ENCODE measurements around the gene ADIPOQ.
"Not testable (repeated sequence)": the region's sequence is repeated elsewhere in the genome, so short reads cannot be mapped to it uniquely, and the experiment has no call there.

The ADIPOQ gene

DNA sequence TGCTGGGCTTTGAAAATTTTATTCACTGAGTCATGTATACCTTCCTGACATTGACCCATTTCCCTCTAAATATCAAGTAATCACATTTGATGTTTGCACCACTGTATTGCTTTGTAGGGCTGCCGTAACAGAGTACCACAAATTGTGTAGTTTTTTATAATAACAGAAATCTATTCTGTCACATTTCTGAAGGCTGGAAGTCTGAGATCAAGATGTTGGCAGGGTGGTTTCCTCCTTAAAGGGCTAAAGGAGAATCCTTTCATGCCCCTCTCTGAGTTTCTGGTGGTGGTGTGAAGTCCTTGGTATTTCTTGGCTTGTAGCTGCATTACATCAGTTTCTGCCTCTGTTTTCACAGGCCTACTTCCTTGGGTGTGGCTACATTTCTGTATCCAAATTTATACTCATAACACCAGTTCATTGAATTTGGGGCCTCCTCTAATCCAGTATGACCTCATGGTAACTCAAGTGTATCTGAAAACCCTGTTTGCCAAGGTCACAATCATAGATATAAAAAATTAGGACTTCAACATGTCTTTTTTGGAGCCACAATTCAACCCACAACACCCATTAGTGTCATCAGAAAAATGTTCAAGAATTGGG is 58.7 kb downstream of the ADIPOQ start:
- no peaks in the 10 kb centered on the region for H3K27me3 ChIP-seq (ENCODE audit: control insufficient read depth, insufficient read depth, low read length)
- no peaks in the 10 kb centered on the region for H3K4me1 ChIP-seq (ENCODE audit: control insufficient read depth, insufficient read depth, low read length)
- no peaks in the 10 kb centered on the region for H3K36me3 ChIP-seq (ENCODE audit: control insufficient read depth, insufficient read depth, low read length)
- H3K9ac ChIP-seq (ENCODE audit: low read length): no peak overlapping the region
- no peak overlapping the region for H3K27ac ChIP-seq (ENCODE audit: low read depth, low read length)
- H3K4me3 ChIP-seq (ENCODE audit: low read length): no peak overlapping the region

DNA sequence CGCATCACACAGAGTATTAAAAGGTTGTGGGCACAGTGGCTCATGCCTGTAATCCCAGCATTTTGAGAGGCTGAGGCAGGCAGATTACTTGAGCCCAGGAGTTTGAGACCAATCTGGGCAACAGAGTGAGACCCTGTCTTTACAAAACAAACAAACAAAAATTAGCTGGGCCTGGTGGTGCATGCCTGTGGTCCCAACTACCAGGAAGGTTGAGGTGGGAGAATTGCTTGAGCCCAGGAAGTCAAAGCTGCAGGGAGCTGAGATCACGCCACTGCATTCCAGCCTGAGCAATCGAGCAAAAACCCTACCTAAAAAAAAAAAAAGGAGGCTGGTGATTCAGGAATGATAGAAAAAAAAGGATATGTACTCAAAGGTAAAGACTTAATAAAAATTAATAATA is 59.6 kb downstream of the ADIPOQ start:
- Histone ChIP-seq H3K27ac (ENCODE audit: low read depth, low read length) (no peak overlapping the region), H3K9ac (ENCODE audit: low read length) (no peak overlapping the region), H3K4me3 (ENCODE audit: low read length) (no peak overlapping the region), H3K4me1 (ENCODE audit: control insufficient read depth, insufficient read depth, low read length) (no peaks in the 10 kb centered on the region), H3K27me3 (ENCODE audit: control insufficient read depth, insufficient read depth, low read length) (no peaks in the 10 kb centered on the region), H3K36me3 (ENCODE audit: control insufficient read depth, insufficient read depth, low read length) (no peaks in the 10 kb centered on the region)

DNA sequence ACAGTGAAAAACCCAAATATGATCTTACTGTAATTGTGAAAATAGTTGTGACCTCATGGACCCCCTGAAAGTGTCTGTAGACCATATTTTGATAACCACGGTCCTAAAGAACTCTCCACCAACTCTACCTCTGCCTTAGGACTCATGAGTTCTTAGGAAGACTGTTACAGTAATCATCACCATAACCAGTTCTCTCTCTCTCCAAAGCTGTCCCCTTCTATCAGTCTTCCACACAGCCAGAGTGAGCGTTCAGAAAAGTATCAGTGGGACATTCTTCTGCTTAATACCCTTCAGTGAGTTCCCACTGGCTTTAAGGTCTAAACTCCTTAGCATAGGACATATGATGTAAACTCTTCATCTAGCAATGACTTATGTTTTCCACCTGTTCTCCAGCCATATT is 60.2 kb downstream of the ADIPOQ start:
- H3K4me1 ChIP-seq (ENCODE audit: control insufficient read depth, insufficient read depth, low read length): no peaks in the 10 kb centered on the region
- no peaks in the 10 kb centered on the region for H3K36me3 ChIP-seq (ENCODE audit: control insufficient read depth, insufficient read depth, low read length)
- H3K9ac ChIP-seq (ENCODE audit: low read length): no peak overlapping the region
- no peak overlapping the region for H3K4me3 ChIP-seq (ENCODE audit: low read length)
- H3K27me3 ChIP-seq (ENCODE audit: control insufficient read depth, insufficient read depth, low read length): no peaks in the 10 kb centered on the region
- H3K27ac ChIP-seq (ENCODE audit: low read depth, low read length): no peak overlapping the region

DNA sequence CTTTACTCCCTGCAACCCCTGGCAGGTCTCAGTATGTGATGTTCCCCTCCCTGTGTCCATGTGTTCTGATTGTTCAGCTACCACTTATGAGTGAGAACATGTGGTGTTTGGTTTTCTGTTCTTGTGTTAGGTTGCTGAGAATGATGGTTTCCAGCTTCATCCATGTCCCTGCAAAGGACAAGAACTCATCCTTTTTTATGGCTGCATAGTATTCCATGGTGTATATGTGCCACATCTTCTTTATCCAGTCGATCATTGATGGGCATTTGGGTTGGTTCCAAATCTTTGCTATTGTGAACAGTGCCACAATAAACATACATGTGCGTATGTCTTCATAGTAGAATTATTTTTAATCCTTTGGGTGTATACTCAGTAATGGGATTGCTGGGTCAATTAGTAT is 61.2 kb downstream of the ADIPOQ start:
- not testable (repeated sequence) for H3K36me3 ChIP-seq (ENCODE audit: control insufficient read depth, insufficient read depth, low read length); H3K4me3 ChIP-seq (ENCODE audit: low read length); H3K27ac ChIP-seq (ENCODE audit: low read depth, low read length); H3K27me3 ChIP-seq (ENCODE audit: control insufficient read depth, insufficient read depth, low read length); H3K4me1 ChIP-seq (ENCODE audit: control insufficient read depth, insufficient read depth, low read length); H3K9ac ChIP-seq (ENCODE audit: low read length)

DNA sequence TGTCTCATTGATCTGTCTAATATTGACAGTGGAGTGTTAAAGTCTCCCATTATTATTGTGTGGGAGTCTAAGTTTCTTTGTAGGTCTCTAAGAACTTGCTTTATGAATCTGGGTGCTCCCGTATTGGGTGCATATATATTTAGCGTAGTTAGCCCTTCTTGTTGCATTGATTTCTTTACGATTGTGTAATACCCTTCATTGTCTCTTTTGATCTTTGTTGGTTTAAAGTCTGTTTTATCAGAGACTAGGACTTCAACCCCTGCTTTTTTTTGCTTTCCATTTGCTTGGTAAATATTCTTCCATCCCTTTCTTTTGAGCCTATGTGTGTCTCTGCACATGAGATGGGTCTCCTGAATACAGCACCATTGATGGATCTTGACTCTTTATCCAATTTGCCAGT is 64.6 kb downstream of the ADIPOQ start:
- not testable (repeated sequence) for H3K36me3 ChIP-seq (ENCODE audit: control insufficient read depth, insufficient read depth, low read length); H3K4me1 ChIP-seq (ENCODE audit: control insufficient read depth, insufficient read depth, low read length); H3K4me3 ChIP-seq (ENCODE audit: low read length); H3K27ac ChIP-seq (ENCODE audit: low read depth, low read length); H3K27me3 ChIP-seq (ENCODE audit: control insufficient read depth, insufficient read depth, low read length); H3K9ac ChIP-seq (ENCODE audit: low read length)
